SK-N-SH (cell line): ENCODE results near the gene CCS.

Experiments
- EZH2phosphoT487 ChIP-seq: fragments of 200-600 bp; sonication (generic); IDR thresholded peaks from 2 replicates; pipeline ENCODE4 v1.6.1; 2017; ENCODE audit warnings: low read depth, mixed run types, mild to moderate bottlenecking, antibody characterized with exemption, moderate library complexity, borderline replicate concordance
- GABPA ChIP-seq: IDR thresholded peaks from 2 replicates; pipeline ENCODE4 v1.4.0; 2012; ENCODE audit warnings: low read depth, mild to moderate bottlenecking
- JUND ChIP-seq: IDR thresholded peaks from 2 replicates; pipeline ENCODE4 v1.4.0; 2012
- MXI1 ChIP-seq: IDR thresholded peaks from 2 replicates; pipeline ENCODE4 v1.6.1; 2012; ENCODE audit warnings: mild to moderate bottlenecking, low read depth, low read length, improper control_type of control experiment
- REST ChIP-seq: IDR thresholded peaks from 2 replicates; pipeline ENCODE4 v1.6.1; 2012; ENCODE audit warnings: mild to moderate bottlenecking, low read depth, low read length, moderate library complexity
- TCF12 ChIP-seq: IDR thresholded peaks from 2 replicates; pipeline ENCODE4 v1.4.0; 2012
- TF ChIP-seq, protein P1 (sequence below): fragments of 200-600 bp; sonication (generic); IDR thresholded peaks from 2 replicates; pipeline ENCODE4 v1.6.1; 2017; ENCODE audit warnings: antibody characterized with exemption, mild to moderate bottlenecking, moderate library complexity

GRCh38 chr11:66569076-66569475, 23.9 kb upstream of the CCS start:
- TF ChIP-seq, protein P1, sequence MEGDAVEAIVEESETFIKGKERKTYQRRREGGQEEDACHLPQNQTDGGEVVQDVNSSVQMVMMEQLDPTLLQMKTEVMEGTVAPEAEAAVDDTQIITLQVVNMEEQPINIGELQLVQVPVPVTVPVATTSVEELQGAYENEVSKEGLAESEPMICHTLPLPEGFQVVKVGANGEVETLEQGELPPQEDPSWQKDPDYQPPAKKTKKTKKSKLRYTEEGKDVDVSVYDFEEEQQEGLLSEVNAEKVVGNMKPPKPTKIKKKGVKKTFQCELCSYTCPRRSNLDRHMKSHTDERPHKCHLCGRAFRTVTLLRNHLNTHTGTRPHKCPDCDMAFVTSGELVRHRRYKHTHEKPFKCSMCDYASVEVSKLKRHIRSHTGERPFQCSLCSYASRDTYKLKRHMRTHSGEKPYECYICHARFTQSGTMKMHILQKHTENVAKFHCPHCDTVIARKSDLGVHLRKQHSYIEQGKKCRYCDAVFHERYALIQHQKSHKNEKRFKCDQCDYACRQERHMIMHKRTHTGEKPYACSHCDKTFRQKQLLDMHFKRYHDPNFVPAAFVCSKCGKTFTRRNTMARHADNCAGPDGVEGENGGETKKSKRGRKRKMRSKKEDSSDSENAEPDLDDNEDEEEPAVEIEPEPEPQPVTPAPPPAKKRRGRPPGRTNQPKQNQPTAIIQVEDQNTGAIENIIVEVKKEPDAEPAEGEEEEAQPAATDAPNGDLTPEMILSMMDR, result no peak
- TF ChIP-seq EZH2phosphoT487 (no peak), MXI1 (no peak), TCF12 (no peak), GABPA (no peak), REST (no peak), JUND (no peak)
